Measurements from ENCODE around the gene SIMC1. TPM values are rescaled to one million over a fixed set of nuclear protein-coding genes. Genes with fewer than 3 reads are reported as not detected.

SIMC1 gene
- total RNA-seq, 1 experiment from 2014 or later: 17.7 TPM

- no peak overlapping the region for H3T11ph ChIP-seq (ENCODE audit: low read length)
- no peak overlapping the region for H2BK12ac ChIP-seq (ENCODE audit: insufficient read length, low read depth, low read length)
- no peak overlapping the region for H2AFZ ChIP-seq (ENCODE audit: low read length)
- no peaks in the 10 kb centered on the region for H3K79me1 ChIP-seq (ENCODE audit: insufficient read depth, low read depth, low read length, poor library complexity, severe bottlenecking)
- H2BK15ac ChIP-seq (ENCODE audit: low read depth, low read length): no peak overlapping the region
- H3K9me3 Mint-ChIP-seq: peaks cover 0 to 3% of the 10 kb centered on the region in 2 experiments; a peak in 1 of 5 replicates
- no peak overlapping the region for H3K23ac ChIP-seq (ENCODE audit: insufficient read length, low read depth, low read length)
- no peak for TF ChIP-seq CTCF (conservative IDR thresholded peaks at IDR 0.05)
- H3K18ac ChIP-seq (ENCODE audit: insufficient read length, low read depth, low read length): no peak overlapping the region
- no peak overlapping the region for H2BK5ac ChIP-seq (ENCODE audit: insufficient read length, low read length)
- no peak overlapping the region for H3K14ac ChIP-seq (ENCODE audit: insufficient read depth, low read length)
- peaks cover 35 to 81% (median 43%) of the 10 kb centered on the region in 3 experiments for H3K36me3 Mint-ChIP-seq (ENCODE audit: insufficient read depth in 1 of 3, low read depth in 3 of 3)
- H3K4me1 ChIP-seq (ENCODE audit: insufficient read depth, low read length): no peaks in the 10 kb centered on the region
- H3K23me2 ChIP-seq (ENCODE audit: insufficient read length, low read depth, low read length, poor library complexity, severe bottlenecking): peaks cover 3% of the 10 kb centered on the region
- WGBS (ENCODE audit: extremely low coverage, insufficient read length, low lambda C conversion rate): no CpG with 5 or more reads among the region's 9 CpGs
- no peak overlapping the region for H4K5ac ChIP-seq (ENCODE audit: insufficient read length, low read depth, low read length)
- no peak overlapping the region for H2BK120ac ChIP-seq (ENCODE audit: low read depth, low read length, poor library complexity, severe bottlenecking)
- H3K27me3 Mint-ChIP-seq (ENCODE audit: low read depth): no peaks in the 10 kb centered on the region
- H2AK5ac ChIP-seq (ENCODE audit: insufficient read length, low read length): no peak overlapping the region
- peaks cover 8% of the 10 kb centered on the region; the same call in 1 of the 2 replicates for H3K79me2 ChIP-seq (ENCODE audit: insufficient read depth, low read length)
- H3K56ac ChIP-seq (ENCODE audit: insufficient read length, low read depth, low read length): no peak overlapping the region
- H3K9ac ChIP-seq (ENCODE audit: extremely low read depth, insufficient read length, low read length): no peak overlapping the region
- no peak overlapping the region for H3K4me3 Mint-ChIP-seq
- H3K27ac ChIP-seq (ENCODE audit: insufficient read length, low read depth, low read length): no peak overlapping the region
- no peak overlapping the region for H3K4ac ChIP-seq (ENCODE audit: low read depth, low read length)
- no peak overlapping the region for H3K4me2 ChIP-seq (ENCODE audit: insufficient read depth, insufficient read length, low read length)
- H4K20me1 ChIP-seq (ENCODE audit: control insufficient read depth, insufficient read depth, insufficient read length): no peaks in the 10 kb centered on the region
- no peaks in the 10 kb centered on the region for H3K9me3 ChIP-seq (ENCODE audit: control insufficient read depth, low read depth, low read length)
- no peak overlapping the region for H3K27ac Mint-ChIP-seq
- no peak overlapping the region for H4K91ac ChIP-seq (ENCODE audit: insufficient read length, low read depth, low read length)
- H2BK20ac ChIP-seq (ENCODE audit: low read depth, low read length, poor library complexity, severe bottlenecking): no peak overlapping the region
- H4K8ac ChIP-seq (replicated peaks; ENCODE audit: insufficient read length, low read depth, low read length): no peak overlapping the region
- no peaks in the 10 kb centered on the region for H3K27me3 ChIP-seq (ENCODE audit: insufficient read depth, low read length)
- H3K4me1 Mint-ChIP-seq: peaks cover 9 to 10% of the 10 kb centered on the region in 2 experiments
- DNase-seq: no peak
These were observed 145.7 kb downstream of the SIMC1 start for GRCh38 chr5:176383961-176384360.
